Psoas muscle (tissue), 8 donors: Measurements from ENCODE around the gene FBXO17. TPM values are rescaled to one million over a fixed set of nuclear protein-coding genes. Genes with fewer than 3 reads are reported as not detected.

ENCODE experiments used
- ATAC-seq, 4 donors: fragments of 200-7000 bp; cut with Tn5 transposase; one replicate each; pipeline ENCODE4 v1.9.1; 2020; ENCODE audit warnings: moderate library complexity in 3 of 4, mild to moderate bottlenecking in 2 of 4
- DNase-seq, 2 donors: peaks; one replicate each; pipeline ENCODE4 v3.0.0-alpha.2; 2020
- H3K27ac ChIP-seq: fragments of 200-600 bp; one replicate; pipeline ENCODE4 v1.8.0; 2022
- H3K27me3 ChIP-seq, 3 donors: fragments of 200-600 bp in 1 of 3; one replicate each; pipeline versions ENCODE4 v1.6.1 to v1.8.0; 2013 to 2022; ENCODE audit warnings: low read length in 2 of 3, mild to moderate bottlenecking in 2 of 3, moderate library complexity in 1 of 3; ENCODE audit not compliant: insufficient read depth in 3 of 3
- H3K36me3 ChIP-seq, 2 donors: fragments of 200-600 bp in 1 of 2; one replicate each; pipeline versions ENCODE4 v1.6.1 to v1.8.0; 2013 to 2022; ENCODE audit warnings: low read depth in 1 of 2, mild to moderate bottlenecking in 1 of 2, moderate library complexity in 1 of 2; ENCODE audit not compliant: insufficient read depth in 1 of 2
- H3K4me1 ChIP-seq: fragments of 200-600 bp; one replicate; pipeline ENCODE4 v1.8.0; 2022
- H3K4me3 ChIP-seq: fragments of 200-600 bp; one replicate; pipeline ENCODE4 v1.8.0; 2022; ENCODE audit warnings: mild to moderate bottlenecking
- H3K9me3 ChIP-seq: fragments of 200-600 bp; one replicate; pipeline ENCODE4 v1.8.0; 2022
- WGBS, 3 donors: extraction: QIAGEN DNeasy Blood & Tissue Kit; methylation state at CpG; one replicate each; pipeline versions ENCODE4 v1.1.6 to v1.1.7; 2013; 5-methylcytosine and 5-hydroxymethylcytosine counted together
- intact Hi-C, 2 donors: fragments of 100-400 bp; cut with DNase I; formaldehyde crosslinking; loops; one replicate each; pipeline versions ENCODE4 v1.11.0 to v1.14.2; 2022
- polyA plus RNA-seq, 3 donors: library from polyadenylated mRNA; stranded (reverse); fragments of 200-250 nt; gene quantifications; one replicate each; pipeline ENCODE4 v1.2.3, GENCODE V29; 2013
- total RNA-seq, 4 donors: library from RNA; stranded (reverse); fragmentation: NEBNext Ultra II Directional in 2 of 4; extraction: Animal tissue kit (Norgen Biotek cat#: 25700) in 2 of 4; gene quantifications; one replicate each; pipeline versions ENCODE4 v1.2.1 to v1.2.4, GENCODE V29; 2021 to 2023
- TF ChIP-seq, protein P1 (sequence below): fragments of 200-600 bp; IDR thresholded peaks from one replicate; pipeline ENCODE4 v1.8.0; 2022; ENCODE audit warnings: antibody characterized with exemption
- donor health status: healthy with polysubstance abuse.
- donor health status: DM: no; HTN: no; CAD: no; lungs with moderate emphysema.
- donor health status: Bipolar disorder and iron deficiency.
- donor health status: healthy.
- donor health status: DM: yes; HTN: yes; CAD: no.
- donor health status: DM: no; HTN: no; CAD: no.
- donor health status: DM: no; HTN: no; CAD: no.
- donor health status: DM: yes; HTN: yes; CAD: no.

Gene FBXO17
- total and polyA plus RNA-seq, 7 donors = 1.6 to 4.3 (median 2.2) TPM

GRCh38 chr19:38956264-38956663 lies 19.3 kb downstream of the FBXO17 start:
- Histone ChIP-seq H3K27ac (no peak overlapping the region), H3K9me3 (no peaks in the 10 kb centered on the region), H3K27me3 (no peaks in the 10 kb centered on the region), H3K4me3 (no peak overlapping the region), H3K36me3 (no peaks in the 10 kb centered on the region), H3K4me1 (no peaks in the 10 kb centered on the region)
- 78 to 90% (median 79%) methylated on average over 2 of the region's 2 CpGs for WGBS, 3 donors
- intact Hi-C loops = no loop called here
- TF ChIP-seq, protein P1, sequence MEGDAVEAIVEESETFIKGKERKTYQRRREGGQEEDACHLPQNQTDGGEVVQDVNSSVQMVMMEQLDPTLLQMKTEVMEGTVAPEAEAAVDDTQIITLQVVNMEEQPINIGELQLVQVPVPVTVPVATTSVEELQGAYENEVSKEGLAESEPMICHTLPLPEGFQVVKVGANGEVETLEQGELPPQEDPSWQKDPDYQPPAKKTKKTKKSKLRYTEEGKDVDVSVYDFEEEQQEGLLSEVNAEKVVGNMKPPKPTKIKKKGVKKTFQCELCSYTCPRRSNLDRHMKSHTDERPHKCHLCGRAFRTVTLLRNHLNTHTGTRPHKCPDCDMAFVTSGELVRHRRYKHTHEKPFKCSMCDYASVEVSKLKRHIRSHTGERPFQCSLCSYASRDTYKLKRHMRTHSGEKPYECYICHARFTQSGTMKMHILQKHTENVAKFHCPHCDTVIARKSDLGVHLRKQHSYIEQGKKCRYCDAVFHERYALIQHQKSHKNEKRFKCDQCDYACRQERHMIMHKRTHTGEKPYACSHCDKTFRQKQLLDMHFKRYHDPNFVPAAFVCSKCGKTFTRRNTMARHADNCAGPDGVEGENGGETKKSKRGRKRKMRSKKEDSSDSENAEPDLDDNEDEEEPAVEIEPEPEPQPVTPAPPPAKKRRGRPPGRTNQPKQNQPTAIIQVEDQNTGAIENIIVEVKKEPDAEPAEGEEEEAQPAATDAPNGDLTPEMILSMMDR = no peak
- ATAC-seq (no peak), DNase-seq (no peak)

DNA sequence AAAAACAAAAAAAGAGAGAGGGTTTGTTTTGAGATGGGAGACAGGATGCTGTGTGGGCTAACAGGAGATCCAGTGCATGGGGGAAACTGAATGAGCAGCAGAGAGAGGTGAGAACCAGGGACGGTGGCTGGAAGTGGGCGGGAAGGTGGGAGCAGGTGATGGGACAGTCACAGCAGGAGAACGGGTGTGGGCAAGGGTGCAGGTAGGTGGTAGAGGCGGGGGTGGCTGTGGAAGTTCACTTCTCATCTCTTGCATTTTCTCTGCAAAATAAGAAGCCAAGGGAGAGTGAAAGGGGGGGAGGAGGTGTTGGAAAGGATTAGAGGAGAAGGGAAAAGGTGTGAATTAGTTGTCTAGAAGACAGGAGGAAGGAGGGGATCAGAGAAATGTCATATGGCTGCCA lies 21.9 kb downstream of the FBXO17 start:
- Histone ChIP-seq H3K4me1 (peaks cover 6% of the 10 kb centered on the region), H3K4me3 (no peak overlapping the region), H3K27me3 (no peaks in the 10 kb centered on the region), H3K9me3 (no peaks in the 10 kb centered on the region), H3K36me3 (no peaks in the 10 kb centered on the region), H3K27ac (no peak overlapping the region)
- ATAC-seq = no peak
- TF ChIP-seq, protein P1 = no peak
- no peak for DNase-seq
- 68 to 73% (median 69%) methylated on average over 4 of the region's 4 CpGs for WGBS, 3 donors
- intact Hi-C loops = no loop called here

DNA sequence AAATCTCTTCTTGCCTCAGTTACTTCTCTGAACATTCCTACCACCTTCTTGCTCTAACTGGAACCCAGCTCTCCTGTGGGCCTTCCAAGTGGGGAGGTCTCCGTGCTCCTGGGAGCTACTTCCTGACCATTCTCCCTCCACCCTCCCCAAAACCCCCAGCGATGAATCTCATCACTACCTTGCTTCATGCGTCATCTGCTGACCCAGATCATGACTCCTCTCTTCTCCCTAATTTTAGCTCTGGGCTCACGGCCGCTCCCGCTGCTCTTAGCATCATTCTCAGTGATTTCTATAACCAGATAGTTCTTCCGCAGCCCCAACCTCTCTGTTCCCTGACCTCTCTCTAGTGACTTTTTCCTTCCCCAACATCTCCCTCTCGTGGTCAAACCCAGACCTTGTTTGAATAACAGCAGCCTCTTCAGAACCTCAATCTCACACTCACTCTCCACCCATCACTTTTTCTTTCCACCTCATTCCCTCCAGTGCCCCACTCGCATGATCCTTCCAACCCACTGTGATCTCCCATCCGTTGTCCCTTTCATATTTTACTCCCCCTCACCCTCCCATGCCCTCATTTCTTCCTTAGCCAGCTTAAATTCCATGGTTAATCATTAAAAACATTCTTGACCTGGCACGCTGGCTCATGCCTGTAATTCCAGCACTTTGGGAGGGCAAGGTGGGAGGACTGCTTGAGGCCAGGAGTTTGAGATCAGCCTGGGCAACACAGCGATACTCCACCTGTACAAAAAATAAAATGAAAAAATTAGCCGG lies 23.0 kb downstream of the FBXO17 start:
- intact Hi-C loops = no loop called here
- 79 to 83% (median 82%) methylated on average over 13 of the region's 13 CpGs for WGBS, 3 donors

GRCh38 chr19:38951187-38951586 lies 24.4 kb downstream of the FBXO17 start:
- WGBS, 3 donors = 66 to 81% (median 71%) methylated on average over 3 of the region's 3 CpGs
- ATAC-seq (no peak), DNase-seq (no peak)
- TF ChIP-seq, protein P1 = no peak
- H3K27me3 ChIP-seq = no peaks in the 10 kb centered on the region
- peaks cover 6% of the 10 kb centered on the region for H3K4me1 ChIP-seq
- H3K27ac ChIP-seq = no peak overlapping the region
- no peaks in the 10 kb centered on the region for H3K9me3 ChIP-seq
- H3K4me3 ChIP-seq = no peak overlapping the region
- H3K36me3 ChIP-seq = no peaks in the 10 kb centered on the region
- intact Hi-C loops = no loop called here

More for the DNA sequence above, 23.0 kb downstream of the FBXO17 start:
- no peaks in the 10 kb centered on the region for H3K36me3 ChIP-seq
- H3K27ac ChIP-seq = no peak overlapping the region
- H3K4me3 ChIP-seq = no peak overlapping the region
- no peaks in the 10 kb centered on the region for H3K27me3 ChIP-seq
- H3K4me1 ChIP-seq = peaks cover 6% of the 10 kb centered on the region
- ATAC-seq (no peak), DNase-seq (no peak)
- H3K9me3 ChIP-seq = no peaks in the 10 kb centered on the region
- TF ChIP-seq, protein P1 = no peak
